Endothelial cell (in vitro differentiated cells): Measurements from ENCODE around the gene INKA1. TPM values are rescaled to one million over a fixed set of nuclear protein-coding genes. Genes with fewer than 3 reads are reported as not detected.

Experiments
- DNase-seq: peaks from one replicate; pipeline ENCODE4 v3.0.0; 2021; ENCODE audit warnings: low spot score
- H3K27ac Mint-ChIP-seq: one replicate; pipeline ENCODE4 v1.8.0; 2021; ENCODE audit warnings: mixed read lengths, inconsistent platforms; ENCODE audit not compliant: unreplicated experiment
- H3K27me3 Mint-ChIP-seq: one replicate; pipeline ENCODE4 v1.8.0; 2021; ENCODE audit warnings: mild to moderate bottlenecking, moderate library complexity, mixed read lengths, inconsistent platforms; ENCODE audit not compliant: unreplicated experiment
- H3K36me3 Mint-ChIP-seq: one replicate; pipeline ENCODE4 v1.8.0; 2021; ENCODE audit warnings: mild to moderate bottlenecking, low read depth, mixed read lengths, inconsistent platforms; ENCODE audit not compliant: unreplicated experiment
- H3K4me1 Mint-ChIP-seq: one replicate; pipeline ENCODE4 v1.8.0; 2021; ENCODE audit warnings: mild to moderate bottlenecking, mixed read lengths, inconsistent platforms; ENCODE audit not compliant: unreplicated experiment
- H3K4me3 Mint-ChIP-seq: one replicate; pipeline ENCODE4 v1.8.0; 2021; ENCODE audit warnings: mild to moderate bottlenecking, mixed read lengths, inconsistent platforms; ENCODE audit not compliant: unreplicated experiment
- H3K9me3 Mint-ChIP-seq: one replicate; pipeline ENCODE4 v1.8.0; 2021; ENCODE audit warnings: mixed read lengths, inconsistent platforms; ENCODE audit not compliant: unreplicated experiment
- total RNA-seq: library from RNA; stranded (reverse); fragmentation: NEBNext Ultra II Directional; extraction: Animal tissue kit (Norgen Biotek cat#: 25700); gene quantifications from one replicate; pipeline ENCODE4 v1.2.1, GENCODE V29; 2021; ENCODE audit not compliant: unreplicated experiment
- TF ChIP-seq, protein P1 (sequence below): fragments of 200-600 bp; sonication (generic); IDR thresholded peaks from one replicate; pipeline ENCODE4 v1.5.0; 2021; ENCODE audit warnings: antibody characterized with exemption; ENCODE audit not compliant: unreplicated experiment

INKA1 gene
- total RNA-seq, 1 donor from 2014 or later = 57.6 TPM

DNA sequence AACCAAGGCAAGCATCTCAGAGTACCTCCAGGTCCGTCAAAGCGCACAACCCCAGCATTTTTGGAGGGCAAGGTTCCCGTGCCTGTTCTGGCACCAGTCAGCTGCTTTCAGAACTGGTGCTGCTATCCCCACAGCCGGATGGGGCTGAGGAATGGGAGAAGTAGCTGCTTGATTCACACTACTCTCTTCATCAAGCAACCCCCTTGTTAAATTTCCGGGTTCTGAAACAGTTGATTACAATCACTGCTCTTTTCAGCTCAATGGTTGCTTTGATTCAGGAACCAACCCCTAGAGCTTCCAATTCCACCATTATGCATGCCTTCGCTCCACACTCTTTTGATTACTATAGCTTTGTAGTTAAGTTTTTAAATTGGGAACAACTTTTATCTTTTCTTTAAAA, 23.0 kb downstream of the INKA1 start:
- peak overlapping the region; percentile 14 for H3K27ac Mint-ChIP-seq
- no peaks in the 10 kb centered on the region for H3K9me3 Mint-ChIP-seq
- H3K4me1 Mint-ChIP-seq = no peaks in the 10 kb centered on the region
- H3K4me3 Mint-ChIP-seq = no peak overlapping the region
- no peaks in the 10 kb centered on the region for H3K27me3 Mint-ChIP-seq
- peaks cover 3% of the 10 kb centered on the region for H3K36me3 Mint-ChIP-seq
- no peak for DNase-seq
- TF ChIP-seq, protein P1, sequence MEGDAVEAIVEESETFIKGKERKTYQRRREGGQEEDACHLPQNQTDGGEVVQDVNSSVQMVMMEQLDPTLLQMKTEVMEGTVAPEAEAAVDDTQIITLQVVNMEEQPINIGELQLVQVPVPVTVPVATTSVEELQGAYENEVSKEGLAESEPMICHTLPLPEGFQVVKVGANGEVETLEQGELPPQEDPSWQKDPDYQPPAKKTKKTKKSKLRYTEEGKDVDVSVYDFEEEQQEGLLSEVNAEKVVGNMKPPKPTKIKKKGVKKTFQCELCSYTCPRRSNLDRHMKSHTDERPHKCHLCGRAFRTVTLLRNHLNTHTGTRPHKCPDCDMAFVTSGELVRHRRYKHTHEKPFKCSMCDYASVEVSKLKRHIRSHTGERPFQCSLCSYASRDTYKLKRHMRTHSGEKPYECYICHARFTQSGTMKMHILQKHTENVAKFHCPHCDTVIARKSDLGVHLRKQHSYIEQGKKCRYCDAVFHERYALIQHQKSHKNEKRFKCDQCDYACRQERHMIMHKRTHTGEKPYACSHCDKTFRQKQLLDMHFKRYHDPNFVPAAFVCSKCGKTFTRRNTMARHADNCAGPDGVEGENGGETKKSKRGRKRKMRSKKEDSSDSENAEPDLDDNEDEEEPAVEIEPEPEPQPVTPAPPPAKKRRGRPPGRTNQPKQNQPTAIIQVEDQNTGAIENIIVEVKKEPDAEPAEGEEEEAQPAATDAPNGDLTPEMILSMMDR = no peak

DNA sequence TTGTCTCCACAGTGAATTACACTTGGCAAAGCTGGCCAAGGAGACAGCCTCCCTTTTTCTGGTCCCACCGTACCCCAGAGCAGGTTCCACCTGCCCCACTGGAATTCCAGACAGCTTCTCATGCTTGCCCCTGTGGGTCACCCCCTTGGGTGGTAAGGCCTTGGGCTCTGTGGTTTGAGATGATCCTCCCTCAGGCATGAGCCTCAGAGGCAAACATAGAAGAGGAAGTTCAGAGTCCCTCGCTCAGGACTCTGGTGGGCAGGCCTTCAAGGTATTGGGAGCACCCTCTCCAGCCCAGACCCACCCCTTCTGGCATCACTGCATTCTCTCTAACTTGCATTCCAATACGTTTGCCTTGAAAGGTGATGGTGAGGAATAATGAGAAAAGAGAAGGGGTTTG, 28.3 kb downstream of the INKA1 start:
- no peak overlapping the region for H3K4me3 Mint-ChIP-seq
- no peak overlapping the region for H3K27ac Mint-ChIP-seq
- H3K9me3 Mint-ChIP-seq = no peaks in the 10 kb centered on the region
- peaks cover 3% of the 10 kb centered on the region for H3K36me3 Mint-ChIP-seq
- TF ChIP-seq, protein P1 = no peak
- no peaks in the 10 kb centered on the region for H3K27me3 Mint-ChIP-seq
- H3K4me1 Mint-ChIP-seq = peaks cover 3% of the 10 kb centered on the region
- DNase-seq = no peak

DNA sequence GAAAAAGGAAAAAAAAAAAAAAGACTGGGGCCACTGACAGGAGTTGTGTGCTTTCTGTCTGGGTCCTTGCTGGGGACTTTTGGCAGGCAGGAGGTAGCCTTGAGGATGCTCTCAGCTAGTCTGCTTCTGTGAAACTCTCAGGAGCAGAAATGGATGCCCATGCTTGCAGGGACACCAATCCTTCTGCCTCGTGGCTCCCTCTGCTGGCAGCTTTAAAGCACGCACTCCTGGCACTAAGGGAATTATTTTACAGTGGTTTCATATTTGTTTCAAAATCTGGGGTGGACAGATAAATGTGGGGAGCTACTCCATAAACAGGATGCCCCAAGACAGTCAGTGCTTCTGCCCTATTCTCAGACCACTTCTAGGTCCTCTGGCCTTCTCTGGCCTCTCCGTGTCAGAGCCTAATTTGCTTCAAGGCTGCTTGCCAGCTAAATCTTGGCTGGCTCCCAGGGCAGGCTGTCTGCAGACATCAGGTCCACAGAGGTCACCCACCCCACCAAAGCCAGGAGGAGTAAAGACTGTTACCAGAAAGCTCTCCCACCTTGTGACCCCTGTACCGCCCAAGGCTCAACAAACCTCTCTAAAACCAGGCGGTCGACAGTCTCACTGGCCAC, 36.2 kb downstream of the INKA1 start:
- H3K4me3 Mint-ChIP-seq = no peak overlapping the region
- H3K27me3 Mint-ChIP-seq = peaks cover 5% of the 10 kb centered on the region
- TF ChIP-seq, protein P1 = peak; percentile 90
- DNase-seq = peak; percentile 74
- H3K27ac Mint-ChIP-seq = no peak overlapping the region
- H3K4me1 Mint-ChIP-seq = peaks cover 37% of the 10 kb centered on the region
- no peaks in the 10 kb centered on the region for H3K9me3 Mint-ChIP-seq
- no peaks in the 10 kb centered on the region for H3K36me3 Mint-ChIP-seq

DNA sequence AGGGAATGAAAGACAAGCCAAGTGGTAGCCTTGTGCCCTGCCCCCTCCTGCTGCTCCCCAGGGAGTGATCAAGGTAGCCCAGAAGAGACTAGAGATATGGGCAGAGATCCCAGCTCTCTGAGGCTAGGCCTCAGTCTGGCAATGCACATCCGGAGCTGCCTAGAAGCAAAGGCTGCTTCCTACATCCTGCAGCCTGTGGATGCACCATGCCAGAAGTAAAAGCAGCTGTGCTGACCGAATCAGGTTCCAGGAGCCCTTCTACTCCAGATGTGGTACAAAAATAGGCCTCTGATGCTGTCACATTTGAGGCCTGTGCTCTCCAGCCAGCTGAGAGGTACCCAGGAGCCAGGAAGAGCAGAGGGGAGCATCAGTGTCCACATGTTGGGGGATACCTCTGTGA, 37.3 kb downstream of the INKA1 start:
- H3K27ac Mint-ChIP-seq = peak overlapping the region; percentile 88
- peaks cover 37% of the 10 kb centered on the region for H3K4me1 Mint-ChIP-seq
- peaks cover 7% of the 10 kb centered on the region for H3K27me3 Mint-ChIP-seq
- H3K4me3 Mint-ChIP-seq = no peak overlapping the region
- TF ChIP-seq, protein P1 = no peak
- no peak for DNase-seq
- no peaks in the 10 kb centered on the region for H3K9me3 Mint-ChIP-seq
- H3K36me3 Mint-ChIP-seq = no peaks in the 10 kb centered on the region

DNA sequence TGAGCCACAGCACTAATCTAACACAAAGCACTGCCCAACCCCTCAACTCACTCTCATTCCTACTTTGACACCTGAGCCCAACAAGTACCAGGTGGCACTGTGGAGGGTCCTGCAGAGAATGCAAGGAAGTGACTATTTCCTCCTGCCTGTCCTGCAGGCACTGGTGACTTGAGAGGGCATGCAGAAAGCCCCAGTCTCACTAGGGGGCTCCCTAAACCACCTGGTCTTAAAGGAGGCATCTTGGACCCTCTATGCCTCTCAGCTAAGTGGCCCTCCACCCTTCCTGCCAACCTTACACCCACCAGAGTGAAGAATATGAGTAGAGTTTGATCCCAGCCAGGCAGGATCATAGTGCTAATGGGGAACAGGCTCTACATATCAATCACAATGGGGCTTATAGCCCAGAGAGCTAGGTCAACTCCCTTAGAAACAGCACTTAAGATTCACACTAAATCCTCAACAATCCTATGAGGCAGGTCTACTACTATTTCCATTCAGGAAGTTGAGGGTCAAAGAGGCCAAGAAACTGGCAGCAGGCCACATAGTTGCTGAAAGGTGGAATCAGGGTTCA, 38.1 kb downstream of the INKA1 start:
- TF ChIP-seq, protein P1 = no peak
- H3K36me3 Mint-ChIP-seq = no peaks in the 10 kb centered on the region
- H3K4me1 Mint-ChIP-seq = peaks cover 37% of the 10 kb centered on the region
- H3K9me3 Mint-ChIP-seq = no peaks in the 10 kb centered on the region
- peak overlapping the region; percentile 88 for H3K27ac Mint-ChIP-seq
- peak; percentile 64 for DNase-seq
- peaks cover 7% of the 10 kb centered on the region for H3K27me3 Mint-ChIP-seq
- peak overlapping the region; percentile 38 for H3K4me3 Mint-ChIP-seq
